HG02571 (cell line): Measurements from ENCODE around the gene RAB3GAP2.
"Not testable (repeated sequence)": the region's sequence is repeated elsewhere in the genome, so short reads cannot be mapped to it uniquely, and the experiment has no call there.

Source experiments
- ATAC-seq: cut with Tn5 transposase; IDR thresholded peaks from one replicate; pipeline ENCODE4 v1.9.1; 2021; ENCODE audit warnings: mild to moderate bottlenecking, moderate library complexity; ENCODE audit not compliant: unreplicated experiment

RAB3GAP2 gene

GRCh38 chr1:220151454-220151853, 120.8 kb downstream of the RAB3GAP2 start:
- no peak for ATAC-seq

GRCh38 chr1:220149742-220150141, 122.5 kb downstream of the RAB3GAP2 start:
- ATAC-seq = no peak

GRCh38 chr1:220144051-220144450, 128.2 kb downstream of the RAB3GAP2 start:
- ATAC-seq = no peak

GRCh38 chr1:220139966-220140365, 132.3 kb downstream of the RAB3GAP2 start:
- ATAC-seq = no peak

- no peak for ATAC-seq
These were observed 135.1 kb downstream of the RAB3GAP2 start for GRCh38 chr1:220137019-220137786.

GRCh38 chr1:220135755-220136154, 136.5 kb downstream of the RAB3GAP2 start:
- ATAC-seq = no peak

GRCh38 chr1:220129479-220130210, 142.6 kb downstream of the RAB3GAP2 start:
- no peak for ATAC-seq

- ATAC-seq = no peak
These were observed 145.2 kb downstream of the RAB3GAP2 start for GRCh38 chr1:220127076-220127475.

GRCh38 chr1:220124542-220124941, 147.7 kb downstream of the RAB3GAP2 start:
- ATAC-seq = no peak

- ATAC-seq = no peak
These were observed 148.4 kb downstream of the RAB3GAP2 start for GRCh38 chr1:220123889-220124288.

- no peak for ATAC-seq
These were observed 149.2 kb downstream of the RAB3GAP2 start for GRCh38 chr1:220123066-220123465.

GRCh38 chr1:220121791-220122530, 150.3 kb downstream of the RAB3GAP2 start:
- ATAC-seq = no peak

- ATAC-seq = no peak
These were observed 153.2 kb downstream of the RAB3GAP2 start for GRCh38 chr1:220119043-220119512.

GRCh38 chr1:220113136-220113695, 159.0 kb downstream of the RAB3GAP2 start:
- ATAC-seq = no peak

- ATAC-seq = not testable (repeated sequence)
These were observed 159.7 kb downstream of the RAB3GAP2 start for GRCh38 chr1:220112600-220112999.

- ATAC-seq = not testable (repeated sequence)
These were observed 161.8 kb downstream of the RAB3GAP2 start for GRCh38 chr1:220110473-220110872.

- no peak for ATAC-seq
These were observed 172.4 kb downstream of the RAB3GAP2 start for GRCh38 chr1:220099826-220100225.
